ENCODE results near the gene HOPX. TPM values are rescaled to one million over a fixed set of nuclear protein-coding genes. Genes with fewer than 3 reads are reported as not detected.

HOPX gene
- total and polyA plus RNA-seq, 2 of the 8 experiments (the other 6 are each of a cell fraction or from before 2014, with no cell fraction given): not detected

DNA sequence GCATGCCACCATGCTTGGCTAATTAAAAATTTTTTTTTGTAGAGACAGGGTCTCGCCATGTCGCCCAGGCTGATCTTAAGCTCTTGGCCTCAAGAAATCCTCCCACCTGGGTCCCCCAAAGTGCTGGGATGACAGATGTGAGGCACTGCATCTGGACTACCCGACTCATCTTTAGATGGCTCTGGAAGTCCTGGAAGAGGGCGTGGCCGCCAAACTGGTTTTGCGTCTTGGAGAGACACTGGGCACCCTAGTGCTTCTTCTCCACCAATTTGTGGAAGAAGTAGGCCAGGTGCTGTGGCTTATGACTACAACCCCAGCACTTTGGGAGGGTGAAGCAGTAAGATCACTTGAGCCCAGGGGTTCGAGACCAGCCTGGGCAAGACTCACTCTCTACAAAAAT lies 47.6 kb downstream of the HOPX start (continued):
- TF ChIP-seq SIN3A (conservative IDR thresholded peaks at IDR 0.05 in 1 of 2, IDR thresholded peaks at IDR 0.05 in 1 of 2; ENCODE audit: low read depth in 1 of 2, low read length in 2 of 2) (no peak), HDAC2 (IDR thresholded peaks at IDR 0.05; ENCODE audit: borderline replicate concordance in 1 of 2, low read depth in 2 of 2, low read length in 2 of 2) (no peak), SUZ12 (IDR thresholded peaks at IDR 0.05; ENCODE audit: low read length) (no peak), RNF2 (IDR thresholded peaks at IDR 0.05; ENCODE audit: borderline replicate concordance, low read depth, low read length, missing control alignments, poor library complexity, severe bottlenecking) (no peak), SIRT6 (IDR thresholded peaks at IDR 0.05; ENCODE audit: low read length) (no peak), BACH1 (IDR thresholded peaks at IDR 0.05; ENCODE audit: low read length) (no peak), ZNF274 (IDR thresholded peaks at IDR 0.05; ENCODE audit: borderline replicate concordance, extremely low read depth, low read length) (no peak), KDM4A (IDR thresholded peaks at IDR 0.05; ENCODE audit: low read depth, low read length, severe bottlenecking) (no peak)

All from H1 (cell line).